NK-92 (cell line): Measurements from ENCODE around the gene SLC35F2.
"Not testable (repeated sequence)": the region's sequence is repeated elsewhere in the genome, so short reads cannot be mapped to it uniquely, and the experiment has no call there.

Experiments
- DNase-seq: peaks from one replicate; lab custom pipeline; 2025; ENCODE audit not compliant: unreplicated experiment; lab: John Stamatoyannopoulos, UW

SLC35F2 gene

GRCh38 chr11:107858217-107859070, at the start of gene SLC35F2:
Gene SLC35F2, minus strand, starts transcription at chr11:107858787. Its CDS starts 20 bp downstream, at chr11:107858767.
- no peak for DNase-seq

DNA sequence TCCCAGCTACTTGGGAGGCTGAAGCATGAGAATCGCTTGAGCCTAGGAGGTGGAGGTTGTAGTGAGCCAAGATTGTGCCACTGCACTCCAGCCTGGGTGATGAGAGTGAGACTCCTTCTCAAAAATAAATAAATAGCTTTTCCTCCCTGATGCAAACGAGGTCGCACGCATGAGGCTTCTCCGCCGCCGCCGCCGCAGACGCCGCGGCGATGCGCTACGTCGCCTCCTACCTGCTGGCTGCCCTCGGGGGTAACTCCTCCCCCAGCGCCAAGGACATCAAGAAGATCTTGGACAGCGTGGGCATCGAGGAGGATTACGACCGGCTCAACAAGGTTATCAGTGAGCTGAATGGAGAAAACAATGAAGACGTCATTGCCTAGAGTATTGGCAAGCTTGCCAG, 49.6 kb upstream of the SLC35F2 start:
- no peak for DNase-seq

DNA sequence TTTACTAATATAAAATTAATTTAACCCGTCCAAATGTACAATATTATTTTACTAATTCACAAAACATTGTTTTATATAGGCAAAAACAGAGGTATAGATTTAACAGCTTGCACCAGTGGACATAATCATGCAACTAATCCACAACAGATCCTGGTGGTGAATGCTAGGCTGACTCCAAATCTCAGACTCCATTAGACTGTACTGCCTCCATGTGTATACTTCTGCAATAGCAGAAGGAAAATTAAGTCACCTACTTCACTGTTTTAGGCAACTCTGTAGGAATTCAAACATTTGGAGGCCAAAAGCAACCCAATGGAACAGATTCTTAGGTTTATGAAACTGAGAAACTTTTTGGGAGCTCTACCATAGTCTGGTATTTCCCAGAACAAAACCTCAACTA, 39.7 kb upstream of the SLC35F2 start:
- DNase-seq, result no peak

- DNase-seq, result no peak
These were observed 23.7 kb upstream of the SLC35F2 start for GRCh38 chr11:107882095-107882820.

GRCh38 chr11:107881471-107881870, 22.9 kb upstream of the SLC35F2 start:
- not testable (repeated sequence) for DNase-seq

DNA sequence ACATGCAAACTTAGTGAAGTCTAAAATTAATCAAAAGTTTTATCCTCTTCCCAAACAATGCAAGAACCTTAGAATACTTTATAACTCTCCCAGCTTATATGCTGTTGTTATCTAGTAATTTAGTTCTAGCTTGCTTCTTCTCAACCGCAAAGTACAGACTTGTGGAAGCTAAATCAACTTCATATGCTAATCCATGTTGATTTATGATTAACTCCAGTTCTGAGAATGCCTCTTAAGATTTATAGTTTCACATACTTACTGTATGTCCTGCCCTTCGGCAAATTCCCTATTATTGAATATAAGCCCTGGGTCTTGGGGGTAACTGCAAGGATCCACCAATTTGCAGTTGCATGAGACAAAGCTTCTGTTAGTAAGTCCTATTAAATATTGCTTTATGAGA, 17.6 kb upstream of the SLC35F2 start:
- DNase-seq, result no peak

DNA sequence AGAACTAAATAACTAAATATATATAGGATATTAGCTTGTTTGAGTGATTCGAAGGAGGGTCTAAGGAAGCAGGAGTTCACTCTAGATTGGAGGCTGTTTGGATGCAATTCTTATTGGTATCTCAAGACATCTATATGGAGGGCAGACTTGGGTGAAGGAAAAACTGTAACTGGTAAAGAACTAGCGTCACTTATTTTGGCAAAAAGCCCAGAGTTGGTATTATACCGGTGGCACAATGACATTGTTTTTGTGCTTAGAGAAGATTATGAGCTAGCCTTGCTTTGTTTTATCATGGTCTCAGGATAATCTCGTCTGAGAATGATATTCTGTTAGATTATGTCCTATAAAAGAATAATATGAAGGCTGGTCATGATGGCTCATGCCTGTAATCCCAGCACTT, 6.0 kb upstream of the SLC35F2 start:
- DNase-seq, result no peak

DNA sequence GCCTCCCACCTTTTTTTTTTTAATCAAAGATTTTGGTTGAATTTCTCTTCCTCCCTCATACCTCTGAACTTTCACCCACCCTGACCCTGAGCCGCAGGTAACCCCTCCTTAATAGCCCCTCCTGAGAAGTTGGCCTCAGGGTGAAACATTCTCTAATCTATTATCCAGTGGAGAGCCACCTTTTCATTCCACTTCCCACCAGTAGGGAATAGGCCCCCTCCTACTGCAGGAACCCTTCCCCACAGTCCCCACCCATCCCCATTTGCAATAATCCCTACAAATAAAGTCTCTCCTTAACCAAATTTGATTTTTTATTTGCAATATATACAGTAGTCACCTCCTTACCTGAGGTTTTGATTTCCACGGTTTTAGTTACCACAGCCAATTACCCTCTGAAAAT, 2.1 kb upstream of the SLC35F2 start:
- DNase-seq, result no peak

- DNase-seq, result not testable (repeated sequence)
These were observed 1.6 kb upstream of the SLC35F2 start for GRCh38 chr11:107860240-107860620.

DNA sequence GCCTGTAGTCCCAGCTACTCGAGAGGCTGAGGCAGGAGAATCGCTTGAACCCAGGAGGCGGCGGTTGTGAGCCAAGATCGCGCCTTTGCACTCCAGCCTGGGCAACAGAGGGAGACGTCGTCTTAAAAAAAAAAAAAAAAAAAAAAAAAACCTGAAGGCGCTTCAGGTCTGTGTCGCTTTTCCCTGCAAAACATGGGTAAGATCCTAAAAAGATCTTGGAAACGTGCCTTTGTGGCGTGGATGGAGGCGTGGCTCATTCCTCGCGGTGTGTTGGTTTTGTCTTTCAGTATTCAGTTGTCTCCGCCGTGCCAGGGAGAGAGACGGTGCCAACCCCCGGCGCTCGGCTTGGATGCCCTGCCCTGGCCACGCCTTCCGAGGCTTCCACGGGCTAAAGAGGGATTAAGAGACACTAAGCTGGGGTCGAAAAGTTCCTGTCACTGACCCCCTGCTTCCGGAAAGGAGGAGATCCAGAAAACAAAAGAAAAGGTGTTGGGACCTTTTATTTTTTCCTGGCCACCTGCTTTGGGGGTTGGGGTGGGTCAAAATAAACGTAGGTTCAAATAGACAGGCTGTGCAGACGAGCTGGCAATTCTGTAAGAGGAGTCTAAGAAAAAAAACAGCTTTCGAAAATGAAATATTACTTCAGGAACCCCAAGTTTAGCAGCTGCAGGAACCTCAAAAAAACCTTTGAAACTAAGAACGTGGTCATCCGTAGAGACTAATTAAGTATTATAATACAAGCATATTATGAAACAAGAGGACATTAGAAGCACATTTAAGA, 1.1 kb upstream of the SLC35F2 start:
- DNase-seq, result no peak

- no peak for DNase-seq
These were observed 904 bp downstream of the SLC35F2 start for GRCh38 chr11:107857550-107858216.

- DNase-seq, result no peak
These were observed 1.5 kb downstream of the SLC35F2 start for GRCh38 chr11:107856981-107857517.

DNA sequence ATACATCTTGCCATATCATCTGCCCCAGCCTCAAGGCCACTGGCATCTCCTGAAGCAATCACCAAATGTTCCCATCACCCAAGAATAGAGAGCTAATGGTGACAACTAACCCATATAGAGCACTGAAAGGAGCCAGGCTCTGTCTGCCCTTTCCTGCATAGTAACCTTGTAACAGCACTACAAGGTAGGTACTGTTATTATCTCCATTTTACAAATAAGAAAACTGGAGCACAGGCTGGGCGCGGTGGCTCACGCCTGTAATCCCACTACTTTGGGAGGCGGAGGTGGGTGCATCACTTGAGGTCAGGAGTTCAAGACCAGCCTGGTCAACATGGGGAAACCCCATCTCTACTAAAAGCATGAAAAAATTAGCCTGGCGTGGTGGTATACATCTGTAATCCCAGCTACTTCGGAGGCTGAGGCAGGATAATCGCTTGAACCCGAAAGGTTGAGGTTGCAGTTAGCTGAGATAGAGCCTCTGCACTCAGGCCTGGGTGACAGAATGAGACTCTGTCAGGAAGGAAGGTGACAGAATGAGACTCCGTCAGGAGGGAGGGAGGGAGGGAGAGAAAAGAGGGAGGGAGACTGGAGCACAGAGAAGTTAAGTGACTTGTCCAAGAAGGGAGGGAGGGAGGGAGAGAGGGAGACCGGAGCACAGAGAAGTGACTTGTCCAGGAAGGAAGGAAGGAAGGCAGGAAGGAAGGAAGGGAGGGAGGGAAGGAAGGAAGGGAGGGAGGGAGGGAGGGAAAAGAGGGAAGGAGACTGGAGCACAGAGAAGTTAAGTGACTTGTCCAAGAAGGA, 2.2 kb downstream of the SLC35F2 start:
- DNase-seq, result no peak

GRCh38 chr11:107853070-107853469, 5.5 kb downstream of the SLC35F2 start:
- DNase-seq, result no peak

- no peak for DNase-seq
These were observed 6.8 kb downstream of the SLC35F2 start for GRCh38 chr11:107851704-107852310.

GRCh38 chr11:107849790-107850189, 8.8 kb downstream of the SLC35F2 start:
- DNase-seq, result no peak

DNA sequence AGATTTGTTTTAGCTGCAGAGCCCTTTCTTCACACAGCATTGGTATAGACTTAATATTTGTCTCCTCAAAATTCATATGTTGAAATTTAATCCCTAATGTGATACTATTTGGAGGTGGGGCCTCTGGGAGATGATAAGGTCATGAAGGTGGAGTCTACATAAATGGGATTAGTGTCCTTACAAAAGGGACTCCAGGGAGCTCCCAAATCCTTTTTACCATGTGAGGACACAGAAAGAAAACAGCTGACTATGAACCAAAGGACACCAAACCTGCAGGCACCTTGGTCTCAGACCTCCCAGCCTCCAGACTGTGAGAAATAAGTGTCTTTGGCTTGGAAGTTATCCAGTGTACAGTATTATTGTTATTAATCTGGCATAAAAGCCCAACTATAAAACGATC, 10.2 kb downstream of the SLC35F2 start:
- no peak for DNase-seq

GRCh38 chr11:107847184-107847583, 11.4 kb downstream of the SLC35F2 start:
- no peak for DNase-seq

DNA sequence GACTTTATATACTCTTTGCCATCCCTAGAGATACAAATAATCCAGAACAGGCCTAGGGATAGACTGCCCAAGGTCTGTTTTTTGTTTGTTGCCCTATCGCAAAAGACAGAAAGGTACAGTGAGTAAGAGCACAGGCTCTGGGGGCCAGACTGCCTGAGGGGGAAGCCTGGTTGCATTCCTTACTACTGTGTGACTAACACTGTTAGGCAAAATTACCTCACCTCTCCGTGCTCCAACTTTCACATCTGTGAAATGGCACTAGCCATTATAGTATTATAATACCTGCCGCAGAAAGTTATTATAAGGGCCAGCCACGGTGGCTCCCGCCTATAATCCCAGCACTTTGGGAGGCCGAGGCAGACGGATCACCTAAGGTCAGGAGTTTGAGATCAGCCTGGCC, 14.5 kb downstream of the SLC35F2 start:
- no peak for DNase-seq
